Lower leg skin (tissue), 4 donors: ENCODE results near the gene PLPP7. TPM values are rescaled to one million over a fixed set of nuclear protein-coding genes. Genes with fewer than 3 reads are reported as not detected.

Source experiments
- DNase-seq, 2 donors: peaks; one replicate each; pipeline ENCODE4 v3.0.0-alpha.2; 2019; ENCODE audit warnings: low spot score in 2 of 2
- H3K4me3 ChIP-seq: fragments of 200-600 bp; sonication (generic); 2 replicates; pipeline ENCODE4 v1.5.1; 2017; ENCODE audit warnings: mild to moderate bottlenecking, low read depth; ENCODE audit not compliant: poor library complexity, severe bottlenecking
- CTCF ChIP-seq, 3 donors: fragments of 450-650 bp; IDR thresholded peaks; one replicate each; pipeline ENCODE4 v1.5.1; 2016; ENCODE audit warnings: antibody characterized with exemption in 3 of 3, mild to moderate bottlenecking in 3 of 3, moderate library complexity in 2 of 3
- POLR2A ChIP-seq, 2 donors: fragments of 450-650 bp; IDR thresholded peaks; one replicate each; pipeline ENCODE4 v1.6.1; 2016 to 2017; ENCODE audit warnings: antibody characterized with exemption in 2 of 2, mild to moderate bottlenecking in 1 of 2, moderate library complexity in 1 of 2
- WGBS, 2 donors: methylation state at CpG; one replicate each; pipeline ENCODE4 v1.1.5; 2018; 5-methylcytosine and 5-hydroxymethylcytosine counted together
- intact Hi-C: fragments of 100-400 bp; cut with DNase I; formaldehyde crosslinking; loops from one replicate; pipeline ENCODE4 v1.15.0; 2023; ENCODE audit warnings: low total_unique reads
- total RNA-seq, 4 donors: library from RNA; depleted of rRNA; stranded (reverse); fragments of >200 nt; gene quantifications; one replicate each; pipeline ENCODE4 v1.1.0, GENCODE V29; 2016

PLPP7 gene
- total RNA-seq, 4 donors from 2014 or later = 0.27 to 2.6 (median 1.1) TPM; not detected in 1

- DNase-seq = no peak
- TF ChIP-seq POLR2A (IDR thresholded peaks at IDR 0.05) = no peak
- no peak for TF ChIP-seq CTCF (IDR thresholded peaks at IDR 0.05)
Measured at GRCh38 chr9:131298341-131298740, 8.8 kb downstream of the PLPP7 start.

GRCh38 chr9:131298816-131299215 is 9.3 kb downstream of the PLPP7 start:
- no peak for TF ChIP-seq POLR2A (IDR thresholded peaks at IDR 0.05)
- TF ChIP-seq CTCF (IDR thresholded peaks at IDR 0.05) = no peak
- intact Hi-C loops = no loop called here
- 89 to 96% methylated on average over 7 to 11 of the region's 12 CpGs for WGBS, 2 donors
- DNase-seq = no peak
- H3K4me3 ChIP-seq = no peak overlapping the region

More at GRCh38 chr9:131298341-131298740, 8.8 kb downstream of the PLPP7 start:
- 75 to 84% methylated on average over 5 of the region's 5 CpGs for WGBS, 2 donors
- intact Hi-C loops = no loop called here
- no peak overlapping the region for H3K4me3 ChIP-seq

DNA sequence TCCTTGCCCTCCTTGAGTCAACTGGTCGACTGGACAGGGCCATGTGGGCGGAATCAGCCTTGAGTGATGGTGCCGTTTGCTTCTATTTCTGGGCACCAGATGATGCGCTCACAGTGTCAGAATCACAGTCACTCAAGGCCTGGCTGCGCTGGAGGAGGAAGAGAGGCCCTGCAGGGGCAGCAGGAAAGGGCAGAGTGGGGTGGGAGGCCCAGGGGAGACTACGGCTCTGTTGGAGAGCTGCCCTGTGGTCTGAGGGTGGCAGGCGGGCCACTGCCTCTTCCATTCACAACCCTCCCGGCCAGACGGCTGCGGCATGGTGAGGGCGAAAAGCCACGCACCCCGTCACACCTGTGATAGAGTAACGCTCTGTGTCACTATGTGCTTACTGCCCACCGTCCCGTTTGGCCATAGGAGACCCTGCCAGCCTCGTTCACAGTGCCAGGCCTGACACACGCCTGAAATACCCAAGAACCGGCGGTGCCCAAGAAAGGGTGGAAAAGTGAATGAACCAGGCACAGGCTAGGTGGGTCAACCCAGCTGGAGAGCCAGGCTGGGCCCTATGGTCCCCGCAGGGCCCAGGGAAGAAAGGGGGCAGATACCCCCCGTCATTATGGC is 9.9 kb downstream of the PLPP7 start:
- intact Hi-C loops = no loop called here
- 71 to 73% methylated on average over 19 to 22 of the region's 22 CpGs for WGBS, 2 donors
- TF ChIP-seq POLR2A (IDR thresholded peaks at IDR 0.05) = no peak
- no peak for TF ChIP-seq CTCF (IDR thresholded peaks at IDR 0.05)
- no peak for DNase-seq
- no peak overlapping the region for H3K4me3 ChIP-seq

DNA sequence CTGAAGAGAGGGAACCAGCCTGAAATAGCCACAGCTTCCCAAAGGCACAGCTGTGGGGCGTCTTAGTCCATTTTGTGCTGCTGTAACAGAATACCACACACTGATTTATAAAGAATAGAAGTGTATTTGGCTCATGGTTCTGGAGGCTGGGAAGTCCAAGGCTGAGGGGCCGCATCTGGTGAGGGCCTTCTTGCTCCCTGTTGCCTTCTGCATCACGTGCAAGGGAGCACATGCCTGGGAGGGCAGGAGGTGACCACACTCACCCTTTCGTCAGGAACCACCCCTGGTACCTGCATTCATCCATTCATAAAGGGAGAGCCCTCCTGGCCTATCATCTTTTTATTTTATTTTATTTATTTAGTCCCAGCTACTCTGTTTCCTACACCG is 10.4 kb downstream of the PLPP7 start:
- intact Hi-C loops = no loop called here
- H3K4me3 ChIP-seq = no peak overlapping the region
- no peak for DNase-seq
- TF ChIP-seq POLR2A (IDR thresholded peaks at IDR 0.05) = no peak
- TF ChIP-seq CTCF (IDR thresholded peaks at IDR 0.05) = no peak
- 73 to 75% methylated on average over 5 of the region's 5 CpGs for WGBS, 2 donors

- no peak overlapping the region for H3K4me3 ChIP-seq
- DNase-seq = no peak
- TF ChIP-seq CTCF (IDR thresholded peaks at IDR 0.05) = no peak
- TF ChIP-seq POLR2A (IDR thresholded peaks at IDR 0.05) = no peak
- intact Hi-C loops = no loop called here
Measured at GRCh38 chr9:131300444-131300843, 10.9 kb downstream of the PLPP7 start.
